GM12872 (cell line): ENCODE data around the gene IER5.

Experiments
- TF ChIP-seq, protein P1 (sequence below): IDR thresholded peaks from 3 replicates; pipeline ENCODE4 v1.5.1; 2011; ENCODE audit warnings: low read depth, mild to moderate bottlenecking, low read length, moderate library complexity; ENCODE audit not compliant: insufficient read depth

IER5 gene

DNA sequence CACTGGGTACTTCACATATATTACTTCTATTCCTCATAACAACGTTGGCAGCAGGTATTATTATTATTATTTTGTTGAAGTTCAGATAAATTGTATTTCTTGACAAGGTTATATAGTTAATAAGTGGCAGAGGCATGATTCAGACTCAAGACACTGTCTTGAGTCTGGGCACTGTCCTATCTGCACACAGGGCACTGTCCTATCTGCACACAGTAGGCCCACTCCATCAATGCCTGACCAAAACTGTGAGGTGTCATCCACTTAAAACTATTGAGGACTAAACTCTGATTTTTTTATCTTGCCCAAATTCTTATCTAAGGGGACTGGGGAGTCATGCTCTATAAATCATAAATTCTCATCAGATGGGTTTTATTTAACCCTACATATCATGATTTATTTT lies 23.8 kb upstream of the IER5 start:
- TF ChIP-seq, protein P1, sequence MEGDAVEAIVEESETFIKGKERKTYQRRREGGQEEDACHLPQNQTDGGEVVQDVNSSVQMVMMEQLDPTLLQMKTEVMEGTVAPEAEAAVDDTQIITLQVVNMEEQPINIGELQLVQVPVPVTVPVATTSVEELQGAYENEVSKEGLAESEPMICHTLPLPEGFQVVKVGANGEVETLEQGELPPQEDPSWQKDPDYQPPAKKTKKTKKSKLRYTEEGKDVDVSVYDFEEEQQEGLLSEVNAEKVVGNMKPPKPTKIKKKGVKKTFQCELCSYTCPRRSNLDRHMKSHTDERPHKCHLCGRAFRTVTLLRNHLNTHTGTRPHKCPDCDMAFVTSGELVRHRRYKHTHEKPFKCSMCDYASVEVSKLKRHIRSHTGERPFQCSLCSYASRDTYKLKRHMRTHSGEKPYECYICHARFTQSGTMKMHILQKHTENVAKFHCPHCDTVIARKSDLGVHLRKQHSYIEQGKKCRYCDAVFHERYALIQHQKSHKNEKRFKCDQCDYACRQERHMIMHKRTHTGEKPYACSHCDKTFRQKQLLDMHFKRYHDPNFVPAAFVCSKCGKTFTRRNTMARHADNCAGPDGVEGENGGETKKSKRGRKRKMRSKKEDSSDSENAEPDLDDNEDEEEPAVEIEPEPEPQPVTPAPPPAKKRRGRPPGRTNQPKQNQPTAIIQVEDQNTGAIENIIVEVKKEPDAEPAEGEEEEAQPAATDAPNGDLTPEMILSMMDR, result no peak

DNA sequence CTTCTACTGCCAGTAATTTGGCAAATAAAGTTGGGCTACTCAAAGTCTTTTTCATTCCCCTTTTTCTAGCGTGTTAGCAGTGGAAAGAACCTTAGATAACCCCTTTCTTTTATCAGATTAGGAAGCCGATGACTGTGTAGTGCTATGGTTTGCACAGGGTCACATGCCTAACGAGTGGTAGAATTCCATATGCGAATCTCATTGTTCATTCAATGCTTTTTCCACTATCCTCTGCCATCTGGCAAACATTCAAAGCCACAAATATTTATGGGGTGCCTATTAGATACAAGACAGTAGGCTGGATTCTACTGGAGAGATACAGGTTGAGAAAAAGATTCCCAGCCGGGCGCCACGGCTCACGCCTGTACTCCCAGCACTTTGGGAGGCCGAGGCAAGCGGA lies 14.9 kb upstream of the IER5 start:
- TF ChIP-seq, protein P1, result no peak

DNA sequence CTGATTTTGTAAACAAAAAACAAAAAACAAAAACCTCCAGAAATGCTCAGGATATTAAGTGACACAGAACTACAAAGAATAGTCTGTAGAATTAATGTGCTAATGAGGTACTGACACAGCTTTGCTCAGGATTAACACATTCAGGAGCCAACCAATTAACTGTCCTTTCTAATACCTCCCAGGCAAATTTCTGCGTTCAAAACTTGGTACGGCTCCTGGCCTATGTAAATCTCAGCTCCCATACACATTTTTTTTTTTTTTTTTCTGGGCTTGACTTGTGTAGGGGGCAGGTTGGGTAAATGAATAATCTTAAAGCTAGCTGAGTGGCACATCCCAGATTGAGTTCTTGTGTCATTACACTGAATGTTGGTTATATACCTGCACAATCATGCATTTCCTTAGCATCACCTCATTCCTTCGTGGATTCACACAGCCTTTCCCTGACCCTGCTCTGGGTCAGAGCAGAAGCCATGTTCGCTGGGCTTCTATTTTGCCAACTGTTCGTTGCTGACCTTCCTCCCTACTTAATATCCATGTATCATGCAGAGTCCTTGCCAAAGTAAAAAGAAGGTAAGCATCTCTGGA lies 12.6 kb upstream of the IER5 start:
- TF ChIP-seq, protein P1, result no peak

DNA sequence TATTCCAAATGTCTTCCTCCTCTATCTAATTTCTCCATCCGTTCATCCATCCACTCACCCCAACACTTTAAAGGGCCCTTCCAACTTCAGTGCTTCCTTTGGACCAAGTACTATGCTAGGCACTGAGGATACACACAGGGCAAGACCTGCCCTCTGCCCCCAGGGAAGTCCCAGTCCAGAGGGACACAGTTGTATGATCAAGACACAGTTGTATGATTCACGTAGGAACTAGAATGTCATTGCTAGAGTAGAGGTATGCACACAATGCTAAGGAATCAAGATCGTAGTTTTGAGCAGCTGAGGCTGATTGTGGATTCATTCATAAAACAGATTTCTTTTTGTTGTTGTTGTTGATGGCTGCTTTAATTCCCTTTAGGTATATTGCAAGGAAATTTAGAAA lies 11.6 kb upstream of the IER5 start:
- TF ChIP-seq, protein P1, result no peak

DNA sequence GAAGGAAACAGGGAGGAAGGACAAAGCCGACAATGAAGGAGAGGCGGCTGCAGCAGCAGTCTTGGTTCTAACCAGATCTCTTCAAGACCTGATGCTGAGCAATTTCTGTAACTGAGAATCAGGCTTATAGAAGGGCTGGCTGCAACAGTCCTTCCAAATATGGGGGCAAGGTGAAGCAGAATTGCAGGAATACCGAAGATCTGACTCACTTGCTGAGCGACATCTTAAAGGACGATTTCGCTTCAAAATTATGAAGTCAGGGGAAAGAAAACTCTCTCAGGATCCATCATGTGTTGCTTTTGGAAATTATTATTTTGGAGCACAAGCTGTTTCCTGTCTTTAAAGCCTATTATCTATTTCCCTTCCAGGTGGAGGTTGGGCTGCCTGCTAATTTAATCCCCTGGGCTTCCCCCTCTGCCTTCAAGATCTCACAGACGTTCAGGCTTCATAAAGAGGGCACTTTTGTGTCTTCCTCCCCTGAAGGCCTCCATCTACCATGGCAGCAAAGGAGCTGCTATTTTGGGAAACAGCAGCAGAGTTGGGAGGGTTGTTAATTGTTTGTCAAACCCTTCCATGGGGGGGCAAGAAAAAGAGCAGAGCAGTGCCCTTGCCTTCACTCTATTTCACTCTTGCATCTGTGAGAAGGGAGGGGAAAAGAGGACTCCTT lies 10.8 kb upstream of the IER5 start:
- TF ChIP-seq, protein P1, result no peak

DNA sequence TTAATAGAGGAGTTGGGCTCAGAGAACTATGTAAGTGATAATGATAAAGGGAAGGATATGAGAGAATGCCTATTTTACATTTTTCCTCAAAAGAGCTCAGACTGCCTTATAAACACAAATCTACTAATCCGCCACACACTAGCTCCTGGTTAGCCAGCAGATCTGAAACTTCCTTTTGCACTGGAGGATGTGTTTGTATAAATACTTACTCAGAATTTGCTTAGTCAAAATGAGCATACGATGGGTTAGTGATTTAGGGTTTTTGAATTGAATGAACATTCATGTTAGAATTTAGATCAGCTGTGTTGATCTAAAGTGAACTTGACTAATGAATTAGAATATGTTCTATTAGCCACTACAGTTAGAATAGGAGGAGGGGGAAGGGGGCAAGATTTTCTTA lies 9.1 kb upstream of the IER5 start:
- TF ChIP-seq, protein P1, result no peak

DNA sequence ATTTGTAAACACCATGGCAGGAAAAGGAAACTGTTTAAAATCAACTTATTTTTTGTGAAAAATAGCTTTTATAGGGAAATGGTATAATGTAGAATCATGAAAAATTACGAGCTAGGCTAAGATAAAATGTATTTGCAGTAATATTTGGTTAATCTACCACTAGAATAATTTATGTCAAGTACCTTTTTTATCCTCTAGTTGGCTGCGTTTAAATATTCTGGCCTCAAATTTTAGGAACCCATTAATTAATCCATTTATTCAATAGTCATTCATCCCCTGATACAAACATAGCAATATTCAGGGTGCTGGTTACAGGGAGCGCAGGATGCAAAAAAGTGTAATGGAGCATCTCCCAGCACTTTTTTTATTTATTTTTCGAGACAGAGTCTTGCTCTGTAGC lies 8.6 kb upstream of the IER5 start:
- TF ChIP-seq, protein P1, result no peak
